NB4 (cell line): Measurements from ENCODE around the gene SORL1-AS1.

Experiments
- DNase-seq: peaks from one replicate; pipeline ENCODE4 v3.0.0; 2010; ENCODE audit warnings: low read depth
- H3K4me3 ChIP-seq: one replicate; pipeline ENCODE4 v1.5.1; 2011; ENCODE audit warnings: mild to moderate bottlenecking, low read depth, low read length, moderate library complexity
- MAX ChIP-seq: IDR thresholded peaks from 2 replicates; pipeline ENCODE4 v1.6.1; 2011; ENCODE audit warnings: low read depth, low read length
- MYC ChIP-seq: IDR thresholded peaks from 2 replicates; pipeline ENCODE4 v1.6.1; 2011; ENCODE audit warnings: low read depth, low read length
- POLR2A ChIP-seq: IDR thresholded peaks from 2 replicates; pipeline ENCODE4 v1.6.1; 2011; ENCODE audit warnings: mild to moderate bottlenecking; ENCODE audit not compliant: insufficient read length; ENCODE audit errors: extremely low read depth
- TF ChIP-seq, protein P1 (sequence below): IDR thresholded peaks from one replicate; pipeline ENCODE4 v1.5.1; 2012; ENCODE audit warnings: low read depth, low read length

The SORL1-AS1 gene

DNA sequence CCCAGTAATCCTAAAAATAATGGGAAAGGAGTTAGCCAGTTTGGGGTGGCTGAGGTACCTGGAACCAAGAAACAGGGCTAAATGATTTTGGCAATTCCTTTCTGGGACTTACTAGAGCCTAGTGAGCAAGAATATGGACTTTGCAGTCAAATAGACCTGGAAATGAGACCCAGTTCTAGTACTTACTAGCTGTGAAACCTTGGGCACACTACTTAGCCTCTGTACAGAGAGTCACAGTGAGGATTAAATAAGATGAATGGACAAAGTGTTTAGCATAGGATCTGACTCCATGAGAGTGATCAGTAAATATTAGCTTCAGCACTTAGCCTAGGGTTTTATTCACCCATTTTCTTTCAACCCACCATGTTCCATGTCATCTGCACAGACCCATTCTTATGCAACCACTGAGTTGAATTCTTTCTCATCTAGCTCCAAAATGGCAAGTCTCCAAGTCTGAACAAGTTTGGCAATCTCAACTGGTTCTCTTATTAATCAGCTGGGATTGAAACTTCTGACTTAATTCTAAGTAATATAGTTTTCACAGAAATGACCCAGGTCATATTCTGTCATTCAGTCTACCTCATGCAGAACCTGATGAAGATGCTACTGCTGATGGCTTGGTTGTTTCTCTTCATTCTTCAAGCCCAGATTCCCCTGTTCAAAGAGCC is 15.6 kb downstream of the SORL1-AS1 start:
- TF ChIP-seq MYC (no peak), POLR2A (no peak), MAX (no peak)
- TF ChIP-seq, protein P1, sequence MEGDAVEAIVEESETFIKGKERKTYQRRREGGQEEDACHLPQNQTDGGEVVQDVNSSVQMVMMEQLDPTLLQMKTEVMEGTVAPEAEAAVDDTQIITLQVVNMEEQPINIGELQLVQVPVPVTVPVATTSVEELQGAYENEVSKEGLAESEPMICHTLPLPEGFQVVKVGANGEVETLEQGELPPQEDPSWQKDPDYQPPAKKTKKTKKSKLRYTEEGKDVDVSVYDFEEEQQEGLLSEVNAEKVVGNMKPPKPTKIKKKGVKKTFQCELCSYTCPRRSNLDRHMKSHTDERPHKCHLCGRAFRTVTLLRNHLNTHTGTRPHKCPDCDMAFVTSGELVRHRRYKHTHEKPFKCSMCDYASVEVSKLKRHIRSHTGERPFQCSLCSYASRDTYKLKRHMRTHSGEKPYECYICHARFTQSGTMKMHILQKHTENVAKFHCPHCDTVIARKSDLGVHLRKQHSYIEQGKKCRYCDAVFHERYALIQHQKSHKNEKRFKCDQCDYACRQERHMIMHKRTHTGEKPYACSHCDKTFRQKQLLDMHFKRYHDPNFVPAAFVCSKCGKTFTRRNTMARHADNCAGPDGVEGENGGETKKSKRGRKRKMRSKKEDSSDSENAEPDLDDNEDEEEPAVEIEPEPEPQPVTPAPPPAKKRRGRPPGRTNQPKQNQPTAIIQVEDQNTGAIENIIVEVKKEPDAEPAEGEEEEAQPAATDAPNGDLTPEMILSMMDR = no peak
- H3K4me3 ChIP-seq = no peak overlapping the region
- DNase-seq = no peak

DNA sequence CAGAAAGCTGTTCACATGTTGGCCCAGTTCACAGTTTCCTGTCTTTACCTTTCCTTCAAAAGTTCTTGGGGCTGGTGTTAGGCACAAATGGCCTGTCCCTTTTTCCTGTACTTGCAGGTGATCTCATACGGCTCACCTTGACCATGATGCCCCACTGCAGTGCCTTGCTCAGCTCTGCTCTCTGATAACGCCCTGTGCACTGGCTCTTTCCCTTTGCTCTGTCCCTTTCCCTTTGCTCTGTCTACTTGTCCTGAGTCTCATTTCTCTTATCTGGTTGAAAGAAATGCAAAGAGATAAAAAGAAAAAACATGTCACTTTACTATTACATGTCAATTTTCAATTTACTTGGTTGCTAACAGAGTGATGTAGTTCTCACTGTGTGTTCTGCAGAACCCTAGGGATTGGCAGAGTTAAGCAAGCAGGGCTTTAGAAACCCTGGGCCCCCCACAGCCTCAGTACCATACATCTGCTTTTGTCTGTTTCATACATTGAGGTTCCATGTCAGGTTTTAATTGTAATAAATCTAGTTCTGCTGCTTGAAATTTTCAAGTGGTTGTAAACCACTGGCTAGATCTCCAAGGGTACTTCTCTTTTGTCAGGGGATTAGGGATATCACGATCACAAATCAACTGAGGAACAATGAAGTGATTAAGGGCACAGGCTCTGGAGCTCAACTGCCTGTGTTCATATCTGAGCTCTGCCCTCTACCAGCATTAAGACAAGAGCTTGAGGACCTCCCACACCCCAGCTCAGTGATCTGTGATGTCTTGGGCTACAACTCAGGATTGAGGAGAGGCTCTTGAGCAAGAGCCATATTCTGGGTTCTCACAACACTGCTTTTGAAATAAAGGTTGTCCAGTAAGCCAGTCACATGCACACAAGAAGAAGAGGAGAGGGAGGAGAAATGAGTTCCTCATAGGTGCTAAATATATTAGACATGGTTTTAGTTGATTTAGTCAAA is 16.9 kb downstream of the SORL1-AS1 start:
- peak; percentile 44; the same call in 1 of the 2 replicates for TF ChIP-seq MAX
- TF ChIP-seq, protein P1 = no peak
- no peak for TF ChIP-seq POLR2A
- TF ChIP-seq MYC = no peak
- peak; percentile 89 for DNase-seq
- H3K4me3 ChIP-seq = no peak overlapping the region

GRCh38 chr11:121435132-121435531 is 17.6 kb downstream of the SORL1-AS1 start:
- no peak overlapping the region for H3K4me3 ChIP-seq
- peak; percentile 58 for DNase-seq
- TF ChIP-seq, protein P1 = no peak
- TF ChIP-seq MYC (no peak), POLR2A (no peak), MAX (no peak)

- H3K4me3 ChIP-seq = no peak overlapping the region
- no peak for DNase-seq
- TF ChIP-seq MYC (no peak), POLR2A (no peak), MAX (no peak)
- TF ChIP-seq, protein P1 = no peak
Measured at GRCh38 chr11:121431820-121432526, 20.8 kb downstream of the SORL1-AS1 start.

DNA sequence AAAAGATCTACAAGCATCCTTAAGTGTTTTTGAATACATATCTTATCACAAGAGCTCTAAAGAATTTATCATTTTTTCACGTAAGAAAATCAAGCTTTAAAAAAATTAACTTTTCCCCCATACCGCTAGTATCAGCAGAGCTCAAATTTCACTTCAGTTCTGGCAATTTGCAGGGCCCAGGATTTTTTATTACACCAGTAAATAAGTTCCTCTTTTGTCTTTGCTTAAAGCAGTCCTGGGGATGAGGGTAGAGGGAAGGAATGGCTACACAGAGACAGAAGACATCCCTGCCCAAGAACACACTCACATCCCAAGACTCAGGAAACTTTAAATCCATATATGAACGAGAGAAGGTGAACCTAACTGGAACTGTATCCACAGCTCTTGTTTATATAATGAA is 23.2 kb downstream of the SORL1-AS1 start:
- no peak overlapping the region for H3K4me3 ChIP-seq
- TF ChIP-seq POLR2A = no peak
- TF ChIP-seq MYC = no peak
- no peak for TF ChIP-seq MAX
- TF ChIP-seq, protein P1 = no peak
- peak; percentile 63 for DNase-seq
